Measurements from ENCODE around the gene ITFG1.
A peak's percentile ranks its signal among the peaks of the same experiment; 100 is the strongest.
"Not testable (repeated sequence)": the region's sequence is repeated elsewhere in the genome, so short reads cannot be mapped to it uniquely, and the experiment has no call there.

ITFG1 gene

DNA sequence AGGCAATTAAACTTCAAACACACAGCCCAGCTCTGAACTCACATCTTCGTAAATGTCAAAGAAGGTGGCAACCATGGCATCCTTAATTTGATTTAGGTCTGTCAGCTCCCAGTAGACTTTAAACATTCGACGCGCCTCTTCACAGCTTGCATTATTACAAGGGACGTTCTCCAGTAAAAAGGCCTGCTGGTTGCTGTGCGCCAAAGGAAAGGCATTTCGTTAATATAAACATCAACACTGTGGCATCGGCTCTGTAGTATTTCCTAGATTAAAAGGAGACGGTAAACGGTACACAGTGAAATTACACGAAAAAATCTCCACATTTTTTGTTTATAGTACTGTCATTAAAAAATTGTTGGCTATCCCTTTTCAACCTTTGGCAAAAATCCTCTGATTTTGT lies 200.4 kb downstream of the ITFG1 start:
- DNase-seq (ENCODE audit: insufficient read length, low spot score) (no peak), FAIRE-seq (no peak)

DNA sequence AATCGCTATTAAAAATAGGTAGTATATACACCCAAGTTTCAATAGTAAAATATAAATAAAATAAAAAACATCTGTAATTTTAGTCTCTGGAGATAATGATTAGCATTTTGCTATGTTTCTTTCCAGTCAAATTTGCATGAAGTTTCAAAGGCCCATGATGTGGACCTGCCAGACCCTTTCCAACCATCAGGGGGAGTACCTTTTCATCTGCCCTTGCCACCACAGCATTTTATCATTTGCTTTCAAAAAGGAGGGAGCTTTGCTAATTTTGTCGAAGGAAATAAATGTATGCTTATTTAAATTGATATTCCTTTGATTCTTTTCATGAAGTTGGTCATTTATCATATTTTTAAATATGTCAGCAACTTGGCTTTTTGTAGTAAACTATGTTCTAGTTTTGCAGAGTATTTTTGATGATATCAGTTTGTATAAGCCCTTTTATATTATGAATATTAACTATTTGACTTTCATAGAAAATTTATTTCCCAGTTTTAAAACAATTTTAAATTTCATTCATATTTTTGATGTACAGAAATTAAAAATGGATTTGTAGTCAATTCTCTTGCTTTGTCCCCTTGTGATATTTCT lies 201.9 kb downstream of the ITFG1 start:
- DNase-seq (ENCODE audit: insufficient read length, low spot score) = peak; percentile 9
- FAIRE-seq = peak; percentile 47

DNA sequence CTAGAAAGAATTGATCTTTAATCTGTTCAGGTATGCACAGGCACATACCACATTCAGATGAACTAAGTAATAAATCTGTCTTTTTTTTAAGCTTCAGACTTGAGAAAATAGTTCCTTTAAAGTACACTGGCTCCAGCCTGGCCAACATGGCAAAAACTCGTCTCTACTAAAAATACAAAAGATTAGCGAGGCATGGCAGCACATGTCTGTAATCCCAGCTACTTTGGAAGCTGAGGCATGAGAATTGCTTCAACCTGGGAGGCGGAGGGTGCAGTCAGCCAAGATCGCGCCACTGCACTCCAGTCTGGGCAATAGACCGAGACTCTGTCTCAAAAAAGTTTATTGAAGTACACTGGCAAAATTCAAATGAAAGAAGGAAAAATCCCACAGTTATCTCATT lies 206.1 kb downstream of the ITFG1 start:
- FAIRE-seq (no peak), DNase-seq (ENCODE audit: insufficient read length, low spot score) (no peak)

DNA sequence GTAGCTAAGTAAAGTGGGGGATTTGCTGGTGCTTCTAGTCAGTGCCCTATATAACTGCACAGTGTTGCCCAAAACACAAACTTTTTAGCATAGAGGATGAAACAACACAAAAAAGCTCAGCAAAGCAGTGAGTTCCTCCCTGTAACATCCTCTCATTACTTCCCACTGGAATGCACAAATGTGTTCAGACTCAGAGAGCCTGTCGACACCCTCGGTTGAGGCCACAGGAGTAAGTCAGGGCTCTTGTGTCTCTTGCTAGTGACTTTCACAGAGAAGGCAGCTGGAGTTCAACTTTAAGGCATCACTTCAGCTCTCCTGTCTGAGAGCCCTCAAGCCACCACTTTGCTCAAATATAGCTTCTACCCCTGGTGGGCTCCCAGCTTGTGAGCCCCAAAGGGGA lies 209.9 kb downstream of the ITFG1 start:
- DNase-seq (ENCODE audit: insufficient read length, low spot score) (no peak), FAIRE-seq (no peak)

DNA sequence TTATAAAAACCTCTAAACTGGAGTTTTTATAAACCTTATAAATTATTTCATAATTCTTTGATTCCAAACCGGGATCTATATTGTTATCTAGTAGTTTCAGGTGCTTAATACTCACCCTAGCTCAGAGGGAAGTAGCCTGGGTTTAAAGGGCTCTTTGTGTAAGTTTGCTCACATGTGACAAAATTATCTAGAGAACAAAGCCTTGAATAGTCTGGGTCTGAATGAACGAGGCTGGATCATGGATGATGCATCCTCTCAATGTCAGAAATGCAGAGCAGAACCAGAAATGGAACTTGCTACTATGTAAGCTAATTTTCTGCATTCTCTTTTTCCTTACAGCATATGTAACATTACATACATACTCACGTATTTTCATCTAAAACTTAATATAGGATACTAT lies 213.2 kb downstream of the ITFG1 start:
- no peak for DNase-seq (ENCODE audit: insufficient read length, low spot score)
- FAIRE-seq = no peak

DNA sequence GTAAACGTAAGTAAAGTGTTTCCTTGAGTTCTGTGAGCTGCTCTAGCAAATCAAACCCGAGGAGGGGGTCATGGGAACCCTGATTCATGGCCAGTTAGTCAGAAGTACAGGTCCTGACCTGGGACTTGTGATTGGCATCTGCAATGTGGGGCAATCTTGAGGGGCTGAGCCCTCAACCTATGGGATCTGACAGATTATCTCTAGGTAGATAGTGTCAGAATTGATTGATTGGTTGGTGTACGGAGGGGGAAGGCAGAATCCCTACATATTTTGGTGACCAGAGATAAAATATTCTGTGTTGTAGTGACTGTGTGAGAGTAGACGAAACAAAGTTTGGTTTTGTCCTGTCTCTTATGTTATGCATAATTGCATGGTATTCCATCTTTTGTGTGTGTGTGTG lies 216.7 kb downstream of the ITFG1 start:
- DNase-seq (ENCODE audit: insufficient read length, low spot score) (no peak), FAIRE-seq (no peak)

DNA sequence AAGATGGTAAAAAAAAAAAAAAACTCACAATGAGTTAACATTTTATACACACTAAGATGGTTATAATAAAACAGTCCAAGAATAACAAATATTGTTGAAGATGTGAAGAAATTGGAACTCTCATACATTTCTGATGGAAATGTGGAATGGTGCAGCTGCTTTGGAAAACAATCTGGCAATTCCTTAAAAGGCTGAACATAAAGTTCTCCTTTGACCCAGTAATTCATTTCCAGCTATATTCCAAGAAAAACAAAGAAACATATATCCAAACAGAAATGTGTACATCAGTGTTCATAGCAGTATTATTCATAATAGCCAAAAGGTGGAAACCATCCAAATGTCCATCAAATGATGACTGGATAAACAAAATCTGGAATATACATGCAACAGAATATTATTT lies 219.8 kb downstream of the ITFG1 start:
- DNase-seq (ENCODE audit: insufficient read length, low spot score) (no peak), FAIRE-seq (no peak)

DNA sequence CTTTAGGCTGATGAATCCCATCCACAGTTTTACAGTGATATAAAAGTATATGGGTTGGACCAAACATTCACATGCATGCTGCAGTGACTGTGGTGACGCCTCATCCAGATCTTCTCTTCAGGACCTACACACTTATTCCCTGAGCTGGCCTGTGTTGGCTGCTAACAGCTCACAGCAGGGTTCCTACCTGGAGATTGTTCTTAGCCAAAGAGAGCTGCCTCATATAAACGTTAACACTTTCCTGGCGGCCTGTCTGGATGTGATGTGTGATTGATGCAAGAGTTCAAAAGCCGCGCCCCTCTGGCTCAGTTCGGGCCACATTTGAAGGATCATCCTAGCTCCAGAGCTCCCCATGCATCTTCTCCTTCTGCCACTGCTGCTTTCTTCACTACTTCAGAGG lies 224.1 kb downstream of the ITFG1 start:
- FAIRE-seq (no peak), DNase-seq (ENCODE audit: insufficient read length, low spot score) (no peak)

DNA sequence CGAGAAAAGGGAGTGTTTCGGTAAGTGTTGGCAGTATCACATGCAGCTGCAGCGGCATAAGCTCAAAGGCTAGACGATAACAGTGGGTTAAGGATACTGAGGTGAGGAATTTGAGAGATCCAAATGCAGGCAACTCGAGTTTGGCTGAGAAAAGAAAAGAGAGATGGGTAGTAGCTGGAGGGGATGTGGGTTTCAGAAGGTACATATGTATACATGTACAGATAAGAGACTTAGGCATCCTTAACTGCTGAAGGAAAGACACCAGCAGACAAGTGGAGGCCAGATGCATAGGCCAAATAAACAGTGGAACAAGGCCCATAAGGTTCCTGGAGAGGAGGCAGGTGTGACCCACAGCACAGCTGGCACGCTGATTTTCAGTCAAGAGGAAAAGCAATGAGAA lies 230.6 kb downstream of the ITFG1 start:
- FAIRE-seq (no peak), DNase-seq (ENCODE audit: insufficient read length, low spot score) (no peak)

DNA sequence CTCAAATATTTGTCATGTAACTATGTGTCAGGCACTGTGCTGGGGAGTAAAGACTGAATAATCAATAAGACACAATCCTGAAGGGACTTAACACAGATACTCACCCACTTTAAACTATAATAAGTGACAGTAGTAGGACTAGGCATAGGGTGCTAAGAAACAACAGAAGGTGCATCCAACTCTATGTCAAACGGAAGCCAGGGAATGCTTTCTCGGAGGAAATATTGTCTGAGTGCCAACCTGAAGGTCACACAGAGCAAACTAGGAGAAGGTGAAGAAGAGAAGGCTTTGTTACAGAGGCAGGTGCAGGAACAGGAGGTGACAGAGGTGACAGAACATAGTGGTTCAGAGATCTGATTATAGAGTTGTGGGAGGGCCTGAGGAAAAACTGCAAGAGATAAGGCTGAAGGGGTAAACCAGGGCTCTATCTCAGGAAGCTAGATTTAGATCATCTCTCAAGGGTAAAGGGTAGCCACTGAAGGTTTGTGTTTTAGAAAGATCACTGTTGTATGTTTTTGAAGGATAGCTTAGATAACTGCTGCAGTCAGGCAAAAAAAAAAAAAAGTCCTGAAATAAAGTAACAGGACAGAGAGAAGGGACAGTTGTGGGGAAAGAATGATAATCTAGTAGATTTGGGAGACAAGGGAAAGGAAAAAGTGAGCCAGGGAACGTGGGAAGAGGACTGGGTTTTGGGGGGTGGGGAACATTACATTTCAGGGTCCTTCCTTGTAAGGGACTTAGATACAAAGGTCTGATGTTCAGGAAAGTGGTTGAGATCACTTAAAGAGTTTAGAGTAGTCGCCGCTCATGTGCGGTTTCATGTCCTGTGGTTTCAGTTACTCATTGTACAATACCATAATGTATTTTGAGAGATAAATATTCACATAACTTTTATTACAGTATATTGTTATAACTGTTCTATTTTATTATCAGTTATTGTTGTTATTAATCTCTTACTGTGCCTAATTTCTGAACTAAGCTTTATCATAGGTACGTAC lies 231.5 kb downstream of the ITFG1 start:
- no peak for DNase-seq (ENCODE audit: insufficient read length, low spot score)
- no peak for FAIRE-seq

DNA sequence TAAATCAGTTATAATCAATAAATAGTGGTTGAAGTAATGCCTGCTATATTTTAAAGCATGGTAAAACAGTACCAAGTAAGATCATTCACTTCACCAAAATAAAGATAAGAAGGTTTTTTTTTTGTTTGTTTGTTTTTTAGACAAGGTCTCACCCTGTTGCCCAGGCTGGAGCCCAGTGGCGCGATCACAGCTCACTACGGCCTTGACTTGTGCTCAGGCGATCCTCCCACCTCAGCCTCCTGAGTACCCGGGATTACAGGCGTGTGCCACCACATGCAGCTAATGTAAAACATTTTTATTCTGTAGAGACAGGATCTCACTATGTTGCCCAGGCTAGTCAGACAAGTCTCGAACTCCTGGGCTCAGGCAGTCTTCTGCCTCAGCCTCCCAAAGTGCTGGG lies 232.6 kb downstream of the ITFG1 start:
- no peak for DNase-seq (ENCODE audit: insufficient read length, low spot score)
- no peak for FAIRE-seq

DNA sequence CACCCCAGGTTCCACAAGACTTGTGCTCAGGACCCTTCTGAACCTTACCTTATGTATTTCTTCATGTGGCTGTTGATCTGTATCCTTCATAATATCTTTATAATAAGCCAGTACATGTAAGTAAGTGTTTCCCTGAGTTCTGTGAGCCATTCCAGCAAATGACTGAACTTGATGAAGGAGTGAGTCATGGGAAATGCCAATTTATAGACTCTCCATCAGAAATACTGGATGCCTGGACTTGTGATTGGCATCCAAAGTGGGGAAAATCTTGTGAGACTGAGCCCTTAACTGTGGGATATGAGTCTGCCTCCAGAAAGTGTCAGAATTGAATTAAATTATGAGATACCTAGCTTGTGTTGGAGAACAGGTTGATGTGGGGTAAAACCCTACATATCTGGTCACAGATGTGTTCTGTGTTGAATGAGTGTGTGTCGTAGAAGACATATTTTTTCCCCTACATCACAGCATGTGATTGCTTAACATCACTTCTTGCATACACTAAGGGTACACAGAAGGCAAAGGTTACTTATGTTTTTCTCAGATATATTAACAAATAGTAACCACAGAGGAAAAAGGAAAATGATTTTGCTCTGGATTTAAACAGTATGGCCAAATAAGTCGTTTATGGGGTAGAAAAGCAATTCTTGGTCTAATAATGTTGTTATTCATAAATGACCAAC lies 247.0 kb downstream of the ITFG1 start:
- DNase-seq (ENCODE audit: insufficient read length, low spot score) (no peak), FAIRE-seq (no peak)

DNA sequence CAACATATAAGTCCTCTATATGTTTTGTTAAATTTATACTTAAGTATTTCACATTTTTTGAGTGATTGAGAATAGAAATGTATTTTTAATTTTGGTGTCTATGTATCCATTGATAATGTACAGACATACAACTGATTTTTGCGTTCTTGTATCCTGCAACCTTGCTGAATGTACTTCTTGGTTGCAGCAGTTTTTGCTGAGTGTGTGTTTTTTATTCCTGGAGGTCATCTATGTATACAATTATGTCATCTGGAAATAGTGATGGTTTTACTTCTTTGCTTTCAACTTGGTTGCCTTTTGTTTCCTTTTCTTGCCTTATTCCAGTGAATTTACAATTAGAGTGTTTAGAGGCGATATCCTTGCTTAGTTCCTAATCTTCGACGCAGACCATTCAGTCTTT lies 249.6 kb downstream of the ITFG1 start:
- DNase-seq (ENCODE audit: insufficient read length, low spot score) = no peak
- no peak for FAIRE-seq

DNA sequence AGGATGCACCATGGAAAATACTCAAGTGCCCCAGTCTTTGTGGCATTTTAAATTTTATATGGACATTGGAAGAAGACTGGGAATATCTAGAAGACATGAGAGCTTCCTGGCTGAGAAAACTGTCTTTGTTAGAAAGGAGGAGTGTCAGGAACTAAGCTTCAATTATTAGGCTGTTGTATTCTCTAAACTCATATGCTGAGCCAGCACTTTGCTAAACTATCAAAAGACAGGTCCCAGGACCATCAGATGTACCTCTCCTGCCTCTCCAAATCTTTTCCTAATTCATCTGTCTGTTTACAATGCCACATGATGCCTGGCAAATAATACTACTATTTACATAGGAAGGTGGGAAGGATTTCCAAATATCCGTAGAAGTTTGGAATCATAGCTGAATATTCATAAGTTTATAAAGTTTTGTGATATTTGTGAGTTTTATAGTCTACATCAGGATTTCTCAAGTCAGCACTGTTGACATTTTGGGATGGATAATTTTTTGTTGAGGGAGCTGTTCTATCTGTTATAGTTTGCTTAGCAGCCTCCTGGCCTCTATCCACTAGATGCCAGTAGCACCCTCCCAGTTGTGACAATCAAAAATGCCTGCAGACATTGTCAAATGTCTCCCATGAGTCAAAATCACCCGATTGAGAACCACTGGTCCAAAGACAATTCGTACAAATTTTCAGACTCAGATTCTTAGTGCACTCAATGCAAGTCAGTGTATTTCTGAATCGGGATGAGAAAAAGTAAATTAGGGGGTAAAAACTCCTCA lies 255.9 kb downstream of the ITFG1 start:
- no peak for FAIRE-seq
- no peak for DNase-seq (ENCODE audit: insufficient read length, low spot score)

DNA sequence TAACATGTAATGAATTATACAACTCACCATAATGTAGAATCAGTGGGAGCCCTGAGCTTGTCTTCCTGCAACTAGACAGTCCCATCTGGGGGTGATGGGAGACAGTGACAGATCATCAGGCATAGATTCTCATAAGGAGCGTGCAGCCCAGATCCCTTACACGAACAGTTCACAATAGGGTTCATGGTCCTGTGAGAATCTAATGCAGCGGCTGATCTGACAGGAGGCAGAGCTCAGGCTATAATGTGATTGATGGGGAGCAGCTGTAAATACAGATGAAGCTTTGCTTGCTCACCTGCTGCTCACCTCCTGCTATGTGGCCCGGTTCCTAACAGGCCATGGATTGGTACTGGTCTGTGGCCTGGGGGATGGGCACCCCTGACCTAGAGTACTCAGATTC lies 257.4 kb downstream of the ITFG1 start:
- not testable (repeated sequence) for DNase-seq (ENCODE audit: insufficient read length, low spot score); FAIRE-seq

DNA sequence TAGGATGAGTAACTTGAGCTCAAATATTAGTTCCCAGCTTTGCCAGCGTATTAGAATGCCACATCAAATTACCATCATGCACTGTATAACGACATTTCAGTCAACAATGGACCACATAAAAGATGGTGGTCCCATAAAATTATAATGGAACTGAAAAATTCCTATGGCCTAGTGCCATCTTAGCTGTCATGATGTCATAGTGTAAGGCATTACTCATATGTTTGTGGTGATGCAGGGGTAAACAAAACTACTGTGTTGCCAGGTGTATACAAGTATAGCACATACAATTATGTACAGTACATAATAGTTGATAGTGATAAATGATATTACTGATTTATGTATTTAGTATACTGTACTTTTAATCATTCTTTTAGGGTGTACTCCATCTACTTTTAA lies 262.7 kb downstream of the ITFG1 start:
- DNase-seq (ENCODE audit: insufficient read length, low spot score) = no peak
- no peak for FAIRE-seq

DNA sequence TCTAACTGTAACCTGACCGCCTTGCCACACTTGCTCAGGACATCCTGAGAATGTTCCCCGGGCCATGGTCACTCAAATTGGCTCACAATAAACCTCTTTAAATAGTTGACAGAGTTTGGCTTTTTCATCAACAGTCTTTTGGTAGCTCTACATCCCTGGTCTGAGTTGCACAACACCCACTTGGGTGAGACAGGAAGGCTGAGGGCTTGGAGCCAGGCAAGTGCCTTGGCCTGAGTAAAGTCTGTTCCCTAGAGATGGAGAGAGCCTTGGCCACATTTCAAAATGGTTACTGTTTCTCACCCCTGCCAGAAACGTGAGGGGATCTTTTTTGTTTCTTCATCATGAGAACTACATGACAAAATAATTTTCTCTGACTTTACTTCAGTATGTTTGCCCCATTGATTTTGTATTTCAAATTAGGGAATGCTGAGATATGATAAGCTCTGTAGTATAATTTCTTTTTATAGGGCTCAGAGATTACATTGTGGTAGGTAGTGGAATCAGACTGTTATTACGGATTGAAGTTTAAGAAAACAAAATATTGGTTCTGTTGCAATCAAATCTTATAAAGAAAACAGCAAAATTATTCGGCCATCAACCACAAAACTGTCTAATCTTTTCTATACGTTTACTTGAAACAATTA lies 263.2 kb downstream of the ITFG1 start:
- FAIRE-seq (no peak), DNase-seq (ENCODE audit: insufficient read length, low spot score) (no peak)

DNA sequence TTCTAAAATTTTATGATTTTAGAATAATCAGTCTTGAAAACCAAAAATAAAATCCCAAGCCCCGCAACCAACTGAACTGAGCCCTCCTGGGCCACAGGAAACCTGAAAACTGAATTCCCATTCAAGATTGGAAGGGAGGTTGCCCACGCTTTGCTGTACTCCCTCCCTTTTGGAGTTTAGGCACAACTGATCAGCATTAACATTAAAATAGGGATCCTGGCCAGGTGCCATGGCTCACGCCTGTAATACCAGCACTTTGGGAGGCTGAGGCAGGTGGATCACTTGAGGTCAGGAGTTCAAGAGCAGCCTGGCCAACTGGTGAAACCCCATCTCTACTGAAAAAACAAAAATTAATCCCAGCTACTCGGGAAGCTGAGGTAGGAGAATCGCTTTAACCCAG lies 264.4 kb downstream of the ITFG1 start:
- FAIRE-seq (no peak), DNase-seq (ENCODE audit: insufficient read length, low spot score) (no peak)

DNA sequence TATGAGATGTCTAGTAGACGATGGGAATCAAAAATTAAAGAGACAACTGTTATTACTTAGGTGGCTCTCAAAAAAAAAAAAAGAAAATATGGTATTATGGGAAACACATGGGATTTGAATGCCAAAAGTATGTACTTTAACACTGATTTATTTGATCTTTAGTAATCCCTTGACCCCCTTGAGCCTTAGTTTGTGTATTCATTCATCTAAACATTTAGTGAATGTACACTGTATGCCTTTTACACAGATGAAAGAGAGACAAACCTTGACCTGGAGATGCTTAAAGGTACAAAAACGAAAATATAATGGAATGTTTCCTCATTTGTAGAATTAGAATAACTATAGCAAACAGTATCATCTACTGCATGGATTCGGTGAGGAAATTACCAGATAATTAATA lies 278.5 kb downstream of the ITFG1 start:
- FAIRE-seq (no peak), DNase-seq (ENCODE audit: insufficient read length, low spot score) (no peak)

DNA sequence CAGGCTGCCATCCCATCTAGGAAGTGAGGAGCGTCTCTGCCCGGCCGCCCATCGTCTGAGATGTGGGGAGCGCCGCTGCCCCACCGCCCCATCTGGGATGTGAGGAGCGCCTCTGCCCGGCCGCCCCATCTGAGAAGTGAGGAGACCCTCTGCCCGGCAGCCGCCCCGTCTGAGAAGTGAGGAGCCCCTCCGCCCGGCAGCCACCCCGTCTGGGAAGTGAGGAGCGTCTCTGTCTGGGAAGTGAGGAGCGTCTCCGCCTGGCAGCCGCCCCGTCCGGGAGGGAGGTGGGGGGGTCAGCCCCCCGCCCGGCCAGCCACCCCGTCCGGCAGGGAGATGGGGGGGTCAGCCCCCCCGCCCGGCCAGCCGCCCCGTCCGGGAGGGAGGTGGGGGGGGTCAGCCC lies 279.8 kb downstream of the ITFG1 start:
- FAIRE-seq; DNase-seq (ENCODE audit: insufficient read length, low spot score): not testable (repeated sequence)

Measured in GM19239 (cell line).